Hematopoietic multipotent progenitor cell treated with erythropoietin and hydrocortisone succinate and interleukin-3 and kit ligand, for 8 days (in vitro differentiated cells): ENCODE data around the gene MAN1A1.
"Not testable (repeated sequence)": the region's sequence is repeated elsewhere in the genome, so short reads cannot be mapped to it uniquely, and the experiment has no call there.

Source experiments
- DNase-seq: peaks from one replicate; pipeline ENCODE4 v3.0.0-alpha.2; 2015

MAN1A1 gene

GRCh38 chr6:119163006-119163405, 186.6 kb downstream of the MAN1A1 start:
- DNase-seq, result no peak

- DNase-seq, result no peak
These were observed 187.3 kb downstream of the MAN1A1 start for GRCh38 chr6:119162134-119162775.

- DNase-seq, result no peak
These were observed 188.1 kb downstream of the MAN1A1 start for GRCh38 chr6:119161438-119161837.

- no peak for DNase-seq
These were observed 188.7 kb downstream of the MAN1A1 start for GRCh38 chr6:119160911-119161310.

- DNase-seq, result no peak
These were observed 191.3 kb downstream of the MAN1A1 start for GRCh38 chr6:119158057-119158848.

- DNase-seq, result no peak
These were observed 192.1 kb downstream of the MAN1A1 start for GRCh38 chr6:119157506-119157815.

- no peak for DNase-seq
These were observed 192.6 kb downstream of the MAN1A1 start for GRCh38 chr6:119156757-119157505.

- not testable (repeated sequence) for DNase-seq
These were observed 193.5 kb downstream of the MAN1A1 start for GRCh38 chr6:119156082-119156481.

GRCh38 chr6:119152187-119152586, 197.4 kb downstream of the MAN1A1 start:
- no peak for DNase-seq

GRCh38 chr6:119148825-119149525, 200.6 kb downstream of the MAN1A1 start:
- no peak for DNase-seq

GRCh38 chr6:119148098-119148824, 201.3 kb downstream of the MAN1A1 start:
- DNase-seq, result peak; percentile 79

GRCh38 chr6:119147101-119148053, 202.2 kb downstream of the MAN1A1 start:
- peak; percentile 90 for DNase-seq

GRCh38 chr6:119145111-119145510, 204.4 kb downstream of the MAN1A1 start:
- peak; percentile 47 for DNase-seq

- no peak for DNase-seq
These were observed 206.9 kb downstream of the MAN1A1 start for GRCh38 chr6:119142637-119143036.

GRCh38 chr6:119142041-119142440, 207.5 kb downstream of the MAN1A1 start:
- DNase-seq, result no peak

- DNase-seq, result no peak
These were observed 209.1 kb downstream of the MAN1A1 start for GRCh38 chr6:119140196-119141140.

GRCh38 chr6:119138906-119139541, 210.5 kb downstream of the MAN1A1 start:
- DNase-seq, result peak; percentile 92

- DNase-seq, result peak; percentile 97
These were observed 212.1 kb downstream of the MAN1A1 start for GRCh38 chr6:119137194-119138072.

GRCh38 chr6:119134752-119135151, 214.8 kb downstream of the MAN1A1 start:
- DNase-seq, result no peak
